GM18517 (cell line): Measurements from ENCODE around the gene NCOA3.
"Not testable (repeated sequence)": the region's sequence is repeated elsewhere in the genome, so short reads cannot be mapped to it uniquely, and the experiment has no call there.

Source experiments
- ATAC-seq: cut with Tn5 transposase; IDR thresholded peaks from one replicate; pipeline ENCODE4 v1.9.1; 2021; ENCODE audit warnings: mild to moderate bottlenecking, moderate library complexity; ENCODE audit not compliant: unreplicated experiment

The NCOA3 gene

GRCh38 chr20:47500554-47500953 is 1.1 kb upstream of the NCOA3 start:
- no peak for ATAC-seq

DNA sequence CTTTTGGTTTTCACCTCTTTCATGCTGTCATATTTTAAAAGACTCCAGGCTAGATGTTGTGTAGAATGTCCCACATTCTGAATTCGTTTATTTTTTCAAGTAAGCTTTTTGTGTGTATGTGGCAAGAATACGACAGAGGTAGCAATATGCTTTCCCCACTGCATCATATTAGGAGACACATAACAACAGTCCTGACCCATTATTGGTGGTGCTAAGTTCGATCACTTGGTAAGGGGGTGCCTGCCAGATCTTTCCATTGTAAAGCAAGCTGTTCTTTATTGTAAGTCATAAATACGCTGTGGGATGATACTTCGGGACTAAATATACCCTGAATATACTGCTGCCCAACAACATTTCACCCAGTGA is 588 bp upstream of the NCOA3 start:
- no peak for ATAC-seq

DNA sequence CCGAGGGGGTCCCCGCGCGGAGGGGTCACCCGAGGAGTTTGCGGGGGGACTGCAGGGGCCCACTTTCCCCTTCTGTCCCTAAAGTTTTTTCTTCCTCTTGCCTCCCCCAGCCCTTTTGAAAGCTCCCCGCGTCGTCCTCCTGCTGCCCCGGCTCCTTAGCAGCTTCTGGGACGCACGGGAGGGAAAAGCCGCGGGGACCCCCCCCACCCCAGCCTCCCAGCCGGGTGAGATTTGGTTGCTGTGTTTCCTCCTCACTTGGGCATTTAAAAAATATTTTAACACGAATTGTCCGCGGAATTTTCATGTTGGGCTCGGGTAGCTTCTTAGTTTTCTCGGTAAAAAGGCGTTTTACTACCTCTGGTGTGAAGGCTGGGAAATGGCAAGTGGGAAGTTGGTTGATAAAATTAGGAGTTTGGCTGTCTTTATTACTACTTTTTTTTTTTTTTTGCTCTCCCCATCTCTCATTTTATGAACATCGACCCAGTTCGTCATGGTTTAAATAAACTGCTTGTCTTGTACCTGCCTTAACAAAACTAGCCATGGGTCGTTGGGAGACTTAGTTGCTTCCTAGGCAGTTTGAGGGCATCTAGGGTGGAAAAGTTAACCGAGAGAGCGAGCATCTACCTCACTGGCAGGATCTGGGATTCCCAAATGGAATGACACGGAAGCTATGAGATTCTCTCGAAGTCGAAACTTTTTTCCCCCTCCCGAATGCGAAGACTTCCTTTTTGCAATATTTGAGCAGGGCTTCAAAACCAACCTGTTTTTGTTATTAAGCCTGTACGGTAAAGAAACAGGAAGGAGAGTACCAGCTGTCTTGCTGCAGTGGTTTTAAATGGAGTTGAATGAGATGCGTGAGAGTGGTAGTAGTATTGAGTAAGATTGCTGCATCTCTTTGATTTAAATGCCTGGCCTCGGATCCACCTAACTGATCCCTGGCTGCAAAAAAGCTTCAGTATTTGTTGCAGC is 868 bp downstream of the NCOA3 start:
- ATAC-seq, result no peak

DNA sequence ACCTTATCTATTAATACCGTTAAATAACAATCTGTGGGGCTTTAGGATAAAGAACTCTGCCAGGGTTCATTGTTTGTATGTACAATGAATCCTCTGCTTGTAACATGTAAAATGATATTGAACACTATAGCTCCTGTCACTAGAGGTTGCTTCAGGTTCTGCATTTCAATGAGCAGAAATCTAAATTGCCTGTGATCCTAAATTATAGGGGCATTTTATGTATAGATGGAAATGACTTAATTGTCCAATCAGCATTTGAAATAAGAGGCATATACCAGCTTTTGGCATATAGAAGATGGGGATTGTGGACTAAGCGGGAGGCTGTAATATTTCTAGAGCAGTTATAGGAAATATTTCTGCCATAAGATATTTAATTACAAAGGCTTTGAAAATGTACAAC is 2.0 kb downstream of the NCOA3 start:
- ATAC-seq, result no peak

DNA sequence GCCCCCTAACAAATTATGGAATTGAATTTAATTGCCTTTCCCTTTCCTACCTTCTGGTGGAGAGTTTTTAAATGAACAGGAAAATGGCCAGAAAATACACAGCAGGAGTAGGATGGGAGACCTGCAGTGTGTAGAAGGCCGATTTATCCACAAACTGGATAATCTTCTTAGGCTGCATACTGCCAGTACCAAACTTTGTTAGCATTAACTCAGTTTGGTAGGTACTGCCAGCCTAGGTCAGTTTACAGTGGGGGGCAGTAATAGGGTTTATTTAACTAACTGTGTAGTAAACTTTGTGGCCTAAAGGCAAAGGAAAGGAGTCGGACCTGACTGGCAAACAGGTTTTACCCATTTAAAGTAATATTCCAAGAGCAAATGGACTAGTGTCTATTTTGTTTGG is 4.6 kb downstream of the NCOA3 start:
- ATAC-seq, result no peak

- ATAC-seq, result no peak
These were observed 5.2 kb downstream of the NCOA3 start for GRCh38 chr20:47506850-47507249.

DNA sequence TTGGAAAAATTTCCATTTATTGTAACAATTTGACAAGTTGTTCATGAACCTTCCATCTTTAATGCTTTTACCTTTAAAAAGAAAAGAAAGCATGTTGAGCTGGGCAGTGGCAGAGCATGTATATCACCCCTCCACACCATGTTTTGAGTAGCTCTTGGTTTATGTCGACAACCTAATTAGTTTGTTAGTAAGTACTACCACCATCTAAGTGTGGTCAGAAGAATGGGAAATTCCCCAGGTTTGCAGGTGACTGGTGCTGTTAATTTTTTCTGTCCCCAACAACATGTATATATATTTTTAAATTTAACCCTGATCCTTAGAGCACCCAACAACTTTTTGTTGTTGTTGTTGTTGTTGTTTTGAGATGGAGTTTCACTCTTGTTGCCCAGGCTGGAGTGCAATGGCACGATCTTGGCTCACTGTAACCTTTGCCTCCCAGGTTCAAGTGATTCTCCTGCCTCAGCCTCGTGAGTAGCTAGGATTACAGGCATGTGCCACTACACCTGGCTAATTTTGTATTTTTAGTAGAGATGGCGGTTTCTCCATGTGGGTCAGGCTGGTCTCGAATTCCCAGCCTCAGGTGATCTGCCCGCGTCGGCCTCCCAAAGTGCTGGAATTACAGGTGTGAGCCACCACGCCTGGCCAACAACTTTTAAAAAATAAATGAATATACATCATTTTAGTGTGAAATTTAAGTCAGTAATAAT is 5.7 kb downstream of the NCOA3 start:
- not testable (repeated sequence) for ATAC-seq

DNA sequence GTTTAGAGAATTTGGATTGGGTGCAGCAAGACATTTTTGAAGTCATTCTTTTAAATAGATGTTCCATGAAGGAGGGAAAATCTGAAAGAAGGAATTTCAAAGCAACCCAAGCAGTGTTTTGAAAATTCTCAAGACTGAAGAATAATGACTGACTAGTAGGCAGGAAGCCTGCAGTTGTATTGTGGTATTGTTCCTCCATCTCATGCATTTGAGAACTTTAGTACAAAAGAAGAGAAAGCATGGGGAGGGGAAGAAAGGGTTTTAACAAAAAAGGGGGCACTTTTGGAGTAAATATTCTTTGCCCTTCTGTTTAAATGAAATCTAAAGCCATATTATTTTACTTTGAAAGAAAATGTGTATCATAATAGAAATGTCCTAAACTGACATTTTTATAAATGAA is 6.6 kb downstream of the NCOA3 start:
- ATAC-seq, result no peak

DNA sequence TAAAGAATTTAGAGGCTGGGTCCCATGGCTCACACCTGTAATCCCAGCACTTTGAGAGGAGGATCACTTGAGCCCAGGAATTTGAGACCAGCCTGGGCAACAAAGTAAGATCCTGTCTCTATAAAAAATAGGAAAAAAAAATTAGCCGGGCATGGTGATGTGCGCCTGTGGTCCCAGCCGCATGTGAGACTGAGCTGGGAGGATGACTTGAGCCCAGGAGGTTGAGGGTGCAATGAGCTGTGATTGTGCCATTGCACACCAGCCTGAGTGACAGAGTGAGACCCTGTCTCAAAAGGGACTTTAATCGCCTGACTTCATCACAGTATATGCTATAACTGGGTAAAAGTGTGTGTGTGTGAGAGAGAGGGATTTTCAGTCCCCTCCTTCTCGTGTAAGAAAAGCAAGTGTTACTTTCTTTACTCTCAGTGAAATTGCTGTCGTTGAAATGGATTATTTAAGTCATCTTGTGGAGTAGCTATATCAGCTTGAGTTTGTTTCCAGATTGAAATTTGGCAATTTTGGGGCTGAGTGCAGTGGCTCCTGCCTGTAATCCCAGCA is 7.5 kb downstream of the NCOA3 start:
- no peak for ATAC-seq

DNA sequence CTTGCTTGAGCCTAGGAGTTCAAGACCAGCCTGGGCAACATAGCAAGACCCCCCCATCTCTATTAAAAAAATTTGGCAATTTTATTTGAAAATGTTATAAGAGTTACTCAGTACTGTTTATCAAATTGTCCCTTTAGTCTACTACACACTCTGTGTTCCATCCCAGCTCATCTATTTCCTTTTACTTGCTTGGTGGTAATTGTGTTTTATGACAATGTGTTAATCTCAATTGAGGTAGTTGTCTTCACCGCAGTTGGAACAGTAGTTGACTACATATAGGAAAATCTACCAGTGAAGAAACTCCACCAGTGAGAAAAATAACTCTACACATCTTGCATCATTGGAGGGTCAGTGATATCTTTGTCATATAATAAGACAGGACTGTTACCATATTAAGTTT is 8.0 kb downstream of the NCOA3 start:
- ATAC-seq, result no peak

- no peak for ATAC-seq
These were observed 14.2 kb downstream of the NCOA3 start for GRCh38 chr20:47515843-47516242.

- ATAC-seq, result no peak
These were observed 19.5 kb downstream of the NCOA3 start for GRCh38 chr20:47521059-47521808.

- ATAC-seq, result no peak
These were observed 22.5 kb downstream of the NCOA3 start for GRCh38 chr20:47524015-47524784.

GRCh38 chr20:47527004-47527800 is 25.5 kb downstream of the NCOA3 start:
- ATAC-seq, result no peak

- no peak for ATAC-seq
These were observed 28.2 kb downstream of the NCOA3 start for GRCh38 chr20:47529840-47530239.

DNA sequence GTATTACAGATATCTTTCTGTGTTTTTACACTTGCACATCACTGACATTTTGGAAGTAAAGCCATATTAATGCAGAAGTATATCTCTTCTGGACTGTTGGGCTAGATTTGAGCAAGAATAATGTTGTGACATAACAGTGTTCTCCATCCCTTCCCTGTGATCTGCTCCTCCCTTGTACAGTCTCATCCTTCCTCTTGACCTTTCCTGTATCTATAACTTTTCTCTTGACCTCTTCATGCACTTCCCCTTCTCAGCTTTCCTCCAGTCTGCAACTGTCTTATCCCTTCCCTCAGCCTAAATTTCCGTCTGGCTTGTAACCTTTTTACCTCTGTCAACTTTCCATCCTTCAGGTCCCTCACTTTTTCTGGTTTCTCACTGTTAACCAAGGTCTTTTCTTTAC is 29.8 kb downstream of the NCOA3 start:
- ATAC-seq, result no peak

- ATAC-seq, result no peak
These were observed 30.3 kb downstream of the NCOA3 start for GRCh38 chr20:47532002-47532401.

GRCh38 chr20:47533518-47534062 is 31.9 kb downstream of the NCOA3 start:
- no peak for ATAC-seq

DNA sequence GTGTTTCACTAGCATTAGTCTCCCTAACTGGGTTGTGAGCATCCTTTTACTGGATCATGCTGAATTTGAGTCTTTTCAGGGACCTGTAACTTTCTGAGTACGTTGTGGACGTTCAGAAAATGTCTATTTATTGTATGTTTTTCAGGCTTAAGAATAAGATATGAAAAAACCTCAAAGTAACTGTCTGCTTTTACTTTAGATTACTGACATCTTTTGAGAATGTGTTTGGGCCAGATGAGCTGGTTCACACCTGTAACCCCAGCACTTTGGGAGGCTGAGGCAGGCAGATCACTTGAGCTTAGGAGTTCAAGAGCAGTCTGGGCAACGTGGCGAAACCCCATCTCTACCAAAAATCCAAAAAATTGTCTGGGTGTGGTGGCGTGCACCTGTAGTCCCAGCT is 32.7 kb downstream of the NCOA3 start:
- ATAC-seq, result no peak
